ENCODE measurements around the gene TTC22.
A peak's percentile ranks its signal among the peaks of the same experiment; 100 is the strongest.

The TTC22 gene

GRCh38 chr1:54834007-54834541 is 33.0 kb upstream of the TTC22 start:
- DNase-seq (ENCODE audit: low spot score): no peak

GRCh38 chr1:54833121-54833520 is 32.0 kb upstream of the TTC22 start:
- DNase-seq (ENCODE audit: low spot score): peak; percentile 8

GRCh38 chr1:54826226-54826816 is 25.2 kb upstream of the TTC22 start:
- peak; percentile 5 for DNase-seq (ENCODE audit: low spot score)

GRCh38 chr1:54825696-54826095 is 24.6 kb upstream of the TTC22 start:
- no peak for DNase-seq (ENCODE audit: low spot score)

- no peak for DNase-seq (ENCODE audit: low spot score)
These were observed 22.5 kb upstream of the TTC22 start for GRCh38 chr1:54823670-54824069.

GRCh38 chr1:54819733-54820132 is 18.6 kb upstream of the TTC22 start:
- DNase-seq (ENCODE audit: low spot score): no peak

GRCh38 chr1:54819195-54819536 is 18.0 kb upstream of the TTC22 start:
- DNase-seq (ENCODE audit: low spot score): no peak

GRCh38 chr1:54818461-54819194 is 17.5 kb upstream of the TTC22 start:
- DNase-seq (ENCODE audit: low spot score): no peak

GRCh38 chr1:54816951-54817350 is 15.8 kb upstream of the TTC22 start:
- DNase-seq (ENCODE audit: low spot score): no peak

- DNase-seq (ENCODE audit: low spot score): no peak
These were observed 15.0 kb upstream of the TTC22 start for GRCh38 chr1:54816130-54816529.

GRCh38 chr1:54815086-54815876 is 14.2 kb upstream of the TTC22 start:
- DNase-seq (ENCODE audit: low spot score): no peak

- DNase-seq (ENCODE audit: low spot score): no peak
These were observed 13.4 kb upstream of the TTC22 start for GRCh38 chr1:54814571-54814970.

- DNase-seq (ENCODE audit: low spot score): peak; percentile 8
These were observed 13.0 kb upstream of the TTC22 start for GRCh38 chr1:54814126-54814498.

GRCh38 chr1:54813485-54814125 is 12.5 kb upstream of the TTC22 start:
- DNase-seq (ENCODE audit: low spot score): peak; percentile 14

- DNase-seq (ENCODE audit: low spot score): peak; percentile 6
These were observed 11.8 kb upstream of the TTC22 start for GRCh38 chr1:54812801-54813484.

- DNase-seq (ENCODE audit: low spot score): peak; percentile 8
These were observed 10.9 kb upstream of the TTC22 start for GRCh38 chr1:54811739-54812655.

- no peak for DNase-seq (ENCODE audit: low spot score)
These were observed 9.9 kb upstream of the TTC22 start for GRCh38 chr1:54811066-54811465.

GRCh38 chr1:54810153-54810942 is 9.2 kb upstream of the TTC22 start:
- peak; percentile 88 for DNase-seq (ENCODE audit: low spot score)

GRCh38 chr1:54809496-54810074 is 8.5 kb upstream of the TTC22 start:
- DNase-seq (ENCODE audit: low spot score): no peak
